H9 (cell line): ENCODE measurements around the gene KRTAP4-9. TPM values are rescaled to one million over a fixed set of nuclear protein-coding genes. Genes with fewer than 3 reads are reported as not detected.

ENCODE experiments used
- DNase-seq: peaks from one replicate; pipeline ENCODE4 v3.0.0-alpha.2; 2017
- H2AFZ ChIP-seq: one replicate; pipeline ENCODE4 v1.6.1; 2013; ENCODE audit warnings: mild to moderate bottlenecking, low read length, control low read depth, moderate library complexity
- H2AK5ac ChIP-seq: 2 replicates; pipeline ENCODE4 v1.6.1; 2013; ENCODE audit warnings: low read length, control low read depth, mixed read lengths; ENCODE audit not compliant: insufficient read length
- H2BK120ac ChIP-seq: one replicate; pipeline ENCODE4 v1.6.1; 2013; ENCODE audit warnings: low read depth, mild to moderate bottlenecking, low read length, control low read depth, inconsistent platforms; ENCODE audit not compliant: poor library complexity, severe bottlenecking
- H2BK12ac ChIP-seq: 2 replicates; pipeline ENCODE4 v1.6.1; 2013; ENCODE audit warnings: low read length, control low read depth, mixed read lengths, low read depth; ENCODE audit not compliant: insufficient read length
- H2BK15ac ChIP-seq: 2 replicates; pipeline ENCODE4 v1.6.1; 2013; ENCODE audit warnings: low read depth, low read length, control low read depth
- H2BK20ac ChIP-seq: one replicate; pipeline ENCODE4 v1.6.1; 2013; ENCODE audit warnings: low read depth, mild to moderate bottlenecking, low read length, control low read depth, inconsistent platforms; ENCODE audit not compliant: poor library complexity, severe bottlenecking
- H2BK5ac ChIP-seq: 2 replicates; pipeline ENCODE4 v1.6.1; 2013; ENCODE audit warnings: low read length, control low read depth, mixed read lengths; ENCODE audit not compliant: insufficient read length
- H3K14ac ChIP-seq: 2 replicates; pipeline ENCODE4 v1.6.1; 2013; ENCODE audit warnings: low read length, control low read depth; ENCODE audit not compliant: insufficient read depth
- H3K18ac ChIP-seq: 2 replicates; pipeline ENCODE4 v1.6.1; 2013; ENCODE audit warnings: low read depth, mild to moderate bottlenecking, mixed read lengths, low read length, control low read depth; ENCODE audit not compliant: insufficient read length
- H3K23ac ChIP-seq: 2 replicates; pipeline ENCODE4 v1.6.1; 2013; ENCODE audit warnings: low read length, control low read depth, mixed read lengths, low read depth; ENCODE audit not compliant: insufficient read length
- H3K23me2 ChIP-seq: 2 replicates; pipeline ENCODE4 v1.6.1; 2013; ENCODE audit warnings: low read depth, mild to moderate bottlenecking, mixed read lengths, low read length, control low read depth; ENCODE audit not compliant: insufficient read length, poor library complexity, severe bottlenecking
- H3K27ac ChIP-seq: 2 replicates; pipeline ENCODE4 v1.5.1; 2013; ENCODE audit warnings: low read length, control low read depth, mixed read lengths, low read depth; ENCODE audit not compliant: insufficient read length
- H3K27me3 ChIP-seq: 2 replicates; pipeline ENCODE4 v1.6.1; 2013; ENCODE audit warnings: low read length, control low read depth, inconsistent platforms; ENCODE audit not compliant: insufficient read depth
- H3K4ac ChIP-seq: 2 replicates; pipeline ENCODE4 v1.6.1; 2013; ENCODE audit warnings: low read depth, mild to moderate bottlenecking, control low read depth, inconsistent platforms, low read length, moderate library complexity
- H3K4me1 ChIP-seq: 2 replicates; pipeline ENCODE4 v1.6.1; 2013; ENCODE audit warnings: low read length, control low read depth, inconsistent platforms; ENCODE audit not compliant: insufficient read depth
- H3K4me2 ChIP-seq: 2 replicates; pipeline ENCODE4 v1.6.1; 2013; ENCODE audit warnings: low read length, control low read depth, mixed read lengths; ENCODE audit not compliant: insufficient read length, insufficient read depth
- H3K56ac ChIP-seq: 2 replicates; pipeline ENCODE4 v1.6.1; 2013; ENCODE audit warnings: low read depth, mild to moderate bottlenecking, mixed read lengths, low read length, control low read depth; ENCODE audit not compliant: insufficient read length
- H3K79me1 ChIP-seq: 2 replicates; pipeline ENCODE4 v1.6.1; 2013; ENCODE audit warnings: low read depth, mild to moderate bottlenecking, moderate library complexity, low read length, control low read depth, inconsistent platforms; ENCODE audit not compliant: insufficient read depth, poor library complexity, severe bottlenecking
- H3K79me2 ChIP-seq: 2 replicates; pipeline ENCODE4 v1.6.1; 2013; ENCODE audit warnings: low read length, control low read depth, inconsistent platforms; ENCODE audit not compliant: insufficient read depth
- H3K9ac ChIP-seq: 2 replicates; pipeline ENCODE4 v1.6.1; 2013; ENCODE audit warnings: low read length, control low read depth, mixed read lengths; ENCODE audit not compliant: insufficient read length; ENCODE audit errors: extremely low read depth
- H3K9me3 ChIP-seq: one replicate; pipeline ENCODE4 v1.6.1; 2013; ENCODE audit warnings: low read depth, low read length, inconsistent platforms; ENCODE audit not compliant: control insufficient read depth
- H3T11ph ChIP-seq: one replicate; pipeline ENCODE4 v1.6.1; 2013; ENCODE audit warnings: mild to moderate bottlenecking, low read length, control low read depth, inconsistent platforms
- H4K20me1 ChIP-seq: one replicate; pipeline ENCODE4 v1.6.1; 2013; ENCODE audit not compliant: control insufficient read depth, insufficient read length, insufficient read depth
- H4K5ac ChIP-seq: 2 replicates; pipeline ENCODE4 v1.6.1; 2013; ENCODE audit warnings: low read depth, mild to moderate bottlenecking, mixed read lengths, low read length, control low read depth; ENCODE audit not compliant: insufficient read length
- H4K8ac ChIP-seq: replicated peaks from 2 replicates; pipeline ENCODE4 v1.6.1; 2013; ENCODE audit warnings: low read length, control low read depth, mixed read lengths, low read depth; ENCODE audit not compliant: insufficient read length
- H4K91ac ChIP-seq: 2 replicates; pipeline ENCODE4 v1.6.1; 2013; ENCODE audit warnings: low read depth, mild to moderate bottlenecking, moderate library complexity, mixed read lengths, low read length, control low read depth; ENCODE audit not compliant: insufficient read length
- H3K27ac Mint-ChIP-seq, 3 experiments: 2 replicates in 2 of 3; 3 replicates in 1 of 3; pipeline ENCODE4 v1.8.0; 2020 to 2021; ENCODE audit warnings: mixed read lengths in 3 of 3, mild to moderate bottlenecking in 1 of 3, moderate library complexity in 1 of 3
- H3K27me3 Mint-ChIP-seq: 2 replicates; pipeline ENCODE4 v1.8.0; 2021; ENCODE audit warnings: low read depth, mild to moderate bottlenecking, moderate library complexity, mixed read lengths
- H3K36me3 Mint-ChIP-seq, 3 experiments: 2 replicates in 2 of 3; 3 replicates in 1 of 3; pipeline ENCODE4 v1.8.0; 2020 to 2021; ENCODE audit warnings: low read depth in 3 of 3, mixed read lengths in 3 of 3; ENCODE audit not compliant: insufficient read depth in 1 of 3
- H3K4me1 Mint-ChIP-seq, 2 experiments: 2 replicates each; pipeline ENCODE4 v1.8.0; 2020; ENCODE audit warnings: mixed read lengths in 2 of 2
- H3K4me3 Mint-ChIP-seq, 2 experiments: 2 replicates in 1 of 2; 3 replicates in 1 of 2; pipeline ENCODE4 v1.8.0; 2020 to 2021; ENCODE audit warnings: mild to moderate bottlenecking in 2 of 2, mixed read lengths in 2 of 2, moderate library complexity in 1 of 2
- H3K9me3 Mint-ChIP-seq, 2 experiments: 2 replicates in 1 of 2; 3 replicates in 1 of 2; pipeline ENCODE4 v1.8.0; 2020; ENCODE audit warnings: mild to moderate bottlenecking in 2 of 2, mixed read lengths in 2 of 2, moderate library complexity in 1 of 2
- CTCF ChIP-seq: fragments of 200-600 bp; sonication (generic); conservative IDR thresholded peaks from 3 replicates; pipeline ENCODE4 v1.8.0; 2021; ENCODE audit warnings: antibody characterized with exemption, mild to moderate bottlenecking
- WGBS: extraction: QIAGEN DNeasy Blood & Tissue Kit; methylation state at CpG from one replicate; pipeline ENCODE4 v1.1.7; 2013; ENCODE audit warnings: missing lambda C conversion rate, low lambda C conversion rate, mixed read lengths; ENCODE audit not compliant: insufficient read length; ENCODE audit errors: extremely low coverage; 5-methylcytosine and 5-hydroxymethylcytosine counted together
- total RNA-seq: library from RNA; stranded (reverse); gene quantifications from 2 replicates; pipeline ENCODE4 v1.2.1, GENCODE V29; 2021

Gene KRTAP4-9
- total RNA-seq, 1 experiment from 2014 or later, result not detected

- H3K23me2 ChIP-seq, result no peaks in the 10 kb centered on the region
- no peak for TF ChIP-seq CTCF
- Mint-ChIP-seq H3K27ac (0 out of 7 replicates have a peak within 1 kb of the TSS, but pooled peaks of 1 of the 3 experiments have one; percentile 55), H3K36me3 (peaks cover 0 to 4% (median 2%) of the 10 kb centered on the region in 3 experiments; a peak in 3 of 7 replicates), H3K4me3 (no peak within 1 kb of the TSS), H3K4me1 (peaks cover 2 to 13% of the 10 kb centered on the region in 2 experiments), H3K27me3 (no peaks in the 10 kb centered on the region), H3K9me3 (peaks cover 0 to 2% of the 10 kb centered on the region in 2 experiments; a peak in 1 of 5 replicates)
- H2BK120ac ChIP-seq, result no peak within 1 kb of the TSS
- H3T11ph ChIP-seq, result no peak within 1 kb of the TSS
- H4K20me1 ChIP-seq, result no peaks in the 10 kb centered on the region
- H2BK20ac ChIP-seq, result no peak within 1 kb of the TSS
- no peak within 1 kb of the TSS for H3K56ac ChIP-seq
- no peaks in the 10 kb centered on the region for H3K4me1 ChIP-seq
- H3K23ac ChIP-seq, result no peak within 1 kb of the TSS
- H3K18ac ChIP-seq, result no peak within 1 kb of the TSS
- no peak within 1 kb of the TSS for H4K91ac ChIP-seq
- no peaks in the 10 kb centered on the region for H3K79me2 ChIP-seq
- H2AFZ ChIP-seq, result no peak within 1 kb of the TSS
- H4K8ac ChIP-seq, result no peak within 1 kb of the TSS
- H3K27ac ChIP-seq, result no peak within 1 kb of the TSS
- H2BK12ac ChIP-seq, result no peak within 1 kb of the TSS
- H3K27me3 ChIP-seq, result no peaks in the 10 kb centered on the region
- no peaks in the 10 kb centered on the region for H3K9me3 ChIP-seq
- no peak within 1 kb of the TSS; the same call in 1 of the 2 replicates for H3K14ac ChIP-seq
- H2BK15ac ChIP-seq, result no peak within 1 kb of the TSS
- no peak within 1 kb of the TSS for H3K4ac ChIP-seq
- WGBS, result no CpG with 5 or more reads among the region's 2 CpGs
- no peak within 1 kb of the TSS for H2AK5ac ChIP-seq
- DNase-seq, result no peak
- H2BK5ac ChIP-seq, result no peak within 1 kb of the TSS
- no peaks in the 10 kb centered on the region for H3K79me1 ChIP-seq
- no peak within 1 kb of the TSS for H3K4me2 ChIP-seq
- H3K9ac ChIP-seq, result no peak within 1 kb of the TSS
- H4K5ac ChIP-seq, result no peak within 1 kb of the TSS
These were observed 44.4 kb downstream of the KRTAP4-9 start, which contains the start of gene KRTAP4-5 for GRCh38 chr17:41149652-41149985. KRTAP4-5 (minus strand) TSS chr17:41149825; CDS start chr17:41149767, 58 bp downstream.
